Right atrium auricular region (tissue), 2 donors: ENCODE measurements around the gene SAMD4B. TPM values are rescaled to one million over a fixed set of nuclear protein-coding genes. Genes with fewer than 3 reads are reported as not detected.

Experiments
- DNase-seq: peaks from one replicate; pipeline ENCODE4 v3.0.0-alpha.2; 2019; ENCODE audit warnings: low spot score
- H3K27ac ChIP-seq, 2 donors: fragments of 200-600 bp; sonication (generic); 1 replicate in 1 of 2; 2 replicates in 1 of 2; pipeline ENCODE4 v1.5.1; 2016 to 2019
- H3K27me3 ChIP-seq, 2 donors: fragments of 200-600 bp; sonication (generic); one replicate each; pipeline versions ENCODE4 v1.5.1 to v1.6.0; 2017 to 2019
- H3K36me3 ChIP-seq: fragments of 200-600 bp; sonication (generic); one replicate; pipeline ENCODE4 v1.5.1; 2016
- H3K4me1 ChIP-seq, 2 donors: fragments of 200-600 bp; sonication (generic); one replicate each; pipeline versions ENCODE4 v1.5.1 to v1.6.0; 2017 to 2019
- H3K4me3 ChIP-seq, 2 donors: fragments of 200-600 bp; sonication (generic); 1 replicate in 1 of 2; 2 replicates in 1 of 2; pipeline ENCODE4 v1.5.1; 2017 to 2019; ENCODE audit warnings: mild to moderate bottlenecking in 1 of 2, moderate library complexity in 1 of 2
- H3K9me3 ChIP-seq, 2 donors: fragments of 200-600 bp; sonication (generic); one replicate each; pipeline ENCODE4 v1.5.1; 2019
- total RNA-seq, 2 donors: library from RNA; depleted of rRNA; stranded (reverse); fragments of >200 nt; gene quantifications; one replicate each; pipeline ENCODE4 v1.1.0, GENCODE V29; 2016
- TF ChIP-seq, protein P1 (sequence below), 2 donors: fragments of 200-600 bp; sonication (generic); IDR thresholded peaks; one replicate each; pipeline ENCODE4 v1.5.1; 2019; ENCODE audit warnings: antibody characterized with exemption in 2 of 2

SAMD4B gene
- total RNA-seq, 2 donors from 2014 or later, result 48.5 to 97.6 TPM

- Histone ChIP-seq H3K27me3 (no peaks in the 10 kb centered on the region), H3K4me1 (no peaks in the 10 kb centered on the region)
- TF ChIP-seq, protein P1, sequence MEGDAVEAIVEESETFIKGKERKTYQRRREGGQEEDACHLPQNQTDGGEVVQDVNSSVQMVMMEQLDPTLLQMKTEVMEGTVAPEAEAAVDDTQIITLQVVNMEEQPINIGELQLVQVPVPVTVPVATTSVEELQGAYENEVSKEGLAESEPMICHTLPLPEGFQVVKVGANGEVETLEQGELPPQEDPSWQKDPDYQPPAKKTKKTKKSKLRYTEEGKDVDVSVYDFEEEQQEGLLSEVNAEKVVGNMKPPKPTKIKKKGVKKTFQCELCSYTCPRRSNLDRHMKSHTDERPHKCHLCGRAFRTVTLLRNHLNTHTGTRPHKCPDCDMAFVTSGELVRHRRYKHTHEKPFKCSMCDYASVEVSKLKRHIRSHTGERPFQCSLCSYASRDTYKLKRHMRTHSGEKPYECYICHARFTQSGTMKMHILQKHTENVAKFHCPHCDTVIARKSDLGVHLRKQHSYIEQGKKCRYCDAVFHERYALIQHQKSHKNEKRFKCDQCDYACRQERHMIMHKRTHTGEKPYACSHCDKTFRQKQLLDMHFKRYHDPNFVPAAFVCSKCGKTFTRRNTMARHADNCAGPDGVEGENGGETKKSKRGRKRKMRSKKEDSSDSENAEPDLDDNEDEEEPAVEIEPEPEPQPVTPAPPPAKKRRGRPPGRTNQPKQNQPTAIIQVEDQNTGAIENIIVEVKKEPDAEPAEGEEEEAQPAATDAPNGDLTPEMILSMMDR (IDR thresholded peaks at IDR 0.05), result no peak
Observed at GRCh38 chr19:39299404-39299803, 42.8 kb upstream of the SAMD4B start.

GRCh38 chr19:39299832-39300231, 42.4 kb upstream of the SAMD4B start:
- H3K27me3 ChIP-seq, result no peaks in the 10 kb centered on the region
- H3K9me3 ChIP-seq, result no peaks in the 10 kb centered on the region
- TF ChIP-seq, protein P1 (IDR thresholded peaks at IDR 0.05), result no peak
- no peaks in the 10 kb centered on the region for H3K4me1 ChIP-seq
- H3K4me3 ChIP-seq, result no peak overlapping the region
- no peak for DNase-seq
- H3K36me3 ChIP-seq, result no peaks in the 10 kb centered on the region
- H3K27ac ChIP-seq, result no peak overlapping the region

More at GRCh38 chr19:39299404-39299803, 42.8 kb upstream of the SAMD4B start:
- Histone ChIP-seq H3K9me3 (no peaks in the 10 kb centered on the region), H3K36me3 (no peaks in the 10 kb centered on the region), H3K4me3 (no peak overlapping the region), H3K27ac (no peak overlapping the region)
- DNase-seq, result no peak

GRCh38 chr19:39301021-39301420, 41.2 kb upstream of the SAMD4B start:
- no peaks in the 10 kb centered on the region for H3K9me3 ChIP-seq
- TF ChIP-seq, protein P1 (IDR thresholded peaks at IDR 0.05), result no peak
- H3K27ac ChIP-seq, result no peak overlapping the region
- DNase-seq, result no peak
- H3K27me3 ChIP-seq, result peaks cover 0 to 9% of the 10 kb centered on the region in 2 donors
- H3K4me1 ChIP-seq, result no peaks in the 10 kb centered on the region
- no peaks in the 10 kb centered on the region for H3K36me3 ChIP-seq
- no peak overlapping the region for H3K4me3 ChIP-seq

- no peak overlapping the region for H3K4me3 ChIP-seq
- no peak overlapping the region for H3K27ac ChIP-seq
- no peak for DNase-seq
- H3K9me3 ChIP-seq, result no peaks in the 10 kb centered on the region
- no peaks in the 10 kb centered on the region for H3K36me3 ChIP-seq
- H3K27me3 ChIP-seq, result peaks cover 0 to 9% of the 10 kb centered on the region in 2 donors
- H3K4me1 ChIP-seq, result no peaks in the 10 kb centered on the region
- TF ChIP-seq, protein P1 (IDR thresholded peaks at IDR 0.05), result no peak
Observed at GRCh38 chr19:39301562-39301961, 40.7 kb upstream of the SAMD4B start.

GRCh38 chr19:39303373-39304184, 38.6 kb upstream of the SAMD4B start:
- no peak overlapping the region for H3K4me3 ChIP-seq
- H3K9me3 ChIP-seq, result no peaks in the 10 kb centered on the region
- H3K27ac ChIP-seq, result no peak overlapping the region
- H3K36me3 ChIP-seq, result no peaks in the 10 kb centered on the region
- DNase-seq, result no peak
- TF ChIP-seq, protein P1 (IDR thresholded peaks at IDR 0.05), result no peak
- H3K4me1 ChIP-seq, result peaks cover 0 to 16% of the 10 kb centered on the region in 2 donors
- H3K27me3 ChIP-seq, result peaks cover 17 to 21% of the 10 kb centered on the region in 2 donors

GRCh38 chr19:39304185-39304513, 38.1 kb upstream of the SAMD4B start:
- Histone ChIP-seq H3K4me3 (no peak overlapping the region), H3K27me3 (peaks cover 17 to 21% of the 10 kb centered on the region in 2 donors), H3K4me1 (peaks cover 0 to 16% of the 10 kb centered on the region in 2 donors), H3K36me3 (no peaks in the 10 kb centered on the region), H3K27ac (no peak overlapping the region), H3K9me3 (no peaks in the 10 kb centered on the region)
- DNase-seq, result no peak
- TF ChIP-seq, protein P1 (IDR thresholded peaks at IDR 0.05), result no peak
